PC-3 (cell line): ENCODE measurements around the gene HES7. TPM values are rescaled to one million over a fixed set of nuclear protein-coding genes. Genes with fewer than 3 reads are reported as not detected.

ENCODE experiments used
- ATAC-seq: fragments of 200-7000 bp; cut with Tn5 transposase; 2 replicates; pipeline ENCODE4 v1.9.1; 2020; ENCODE audit warnings: mild to moderate bottlenecking, moderate library complexity
- BruUV-seq: library from RNA; stranded (reverse); fragments of 400-500 nt; replicated peaks from 2 replicates; lab custom pipeline; 2021; lab: Mats Ljungman, UMichigan
- CTCF ChIA-PET: fragments of 300-600 bp; sonication (Branson Sonifier 250); formaldehyde crosslinking; loops from one replicate; lab custom pipeline; 2022; ENCODE audit warnings: antibody characterized with exemption; lab: Charles Lee
- POLR2A ChIA-PET: fragments of 300-600 bp; sonication (Branson Sonifier 250); formaldehyde crosslinking; loops from one replicate; lab custom pipeline; 2022; ENCODE audit warnings: antibody characterized with exemption; ENCODE audit not compliant: unreplicated experiment; lab: Charles Lee
- DNase-seq: peaks from one replicate; pipeline ENCODE4 v3.0.0-alpha.2; 2015
- H2AFZ ChIP-seq: fragments of 300-600 bp; sonication (generic); 2 replicates; pipeline ENCODE4 v1.6.0; 2016; ENCODE audit warnings: antibody characterized with exemption, low read length
- H3F3A ChIP-seq: fragments of 300-600 bp; sonication (generic); one replicate; pipeline ENCODE4 v1.6.0; 2017; ENCODE audit warnings: antibody characterized with exemption, low read length, control low read depth, mild to moderate bottlenecking; ENCODE audit not compliant: unreplicated experiment
- H3K27ac ChIP-seq: fragments of 300-600 bp; sonication (generic); 2 replicates; pipeline ENCODE4 v1.5.1; 2016; ENCODE audit warnings: mild to moderate bottlenecking, low read length
- H3K27me3 ChIP-seq: fragments of 300-600 bp; sonication (generic); 2 replicates; pipeline ENCODE4 v1.6.1; 2016; ENCODE audit warnings: low read length, mixed read lengths
- H3K36me3 ChIP-seq: fragments of 300-600 bp; sonication (generic); 2 replicates; pipeline ENCODE4 v1.6.1; 2016; ENCODE audit warnings: low read depth, mixed run types, low read length, mixed read lengths
- H3K4me1 ChIP-seq: fragments of 300-600 bp; sonication (generic); 2 replicates; pipeline ENCODE4 v1.5.1; 2016; ENCODE audit warnings: low read length; ENCODE audit not compliant: insufficient read depth
- H3K4me2 ChIP-seq: fragments of 300-600 bp; sonication (generic); 2 replicates; pipeline ENCODE4 v1.6.0; 2016; ENCODE audit warnings: low read length
- H3K4me3 ChIP-seq: fragments of 300-600 bp; sonication (generic); 2 replicates; pipeline ENCODE4 v1.5.1; 2016; ENCODE audit warnings: mild to moderate bottlenecking, low read length, mixed read lengths
- H3K79me2 ChIP-seq: fragments of 300-600 bp; sonication (generic); 2 replicates; pipeline ENCODE4 v1.6.1; 2017; ENCODE audit warnings: low read length, mixed read lengths
- H3K9ac ChIP-seq: fragments of 300-600 bp; sonication (generic); 2 replicates; pipeline ENCODE4 v1.6.0; 2016; ENCODE audit warnings: mild to moderate bottlenecking, low read length
- H3K9me2 ChIP-seq: fragments of 300-600 bp; sonication (generic); replicated peaks from 2 replicates; pipeline ENCODE4 v1.6.1; 2016; ENCODE audit warnings: mixed run types, low read length, mixed read lengths
- H3K9me3 ChIP-seq: fragments of 300-600 bp; sonication (generic); 2 replicates; pipeline ENCODE4 v1.6.1; 2016; ENCODE audit warnings: low read length, mixed read lengths
- H4K20me1 ChIP-seq: fragments of 300-600 bp; sonication (generic); 2 replicates; pipeline ENCODE4 v1.6.1; 2016; ENCODE audit warnings: low read length, mixed read lengths
- EZH2 ChIP-seq: fragments of 300-600 bp; sonication (generic); IDR thresholded peaks from one replicate; pipeline ENCODE4 v1.6.1; 2017; ENCODE audit warnings: antibody characterized with exemption, mild to moderate bottlenecking, low read length; ENCODE audit not compliant: unreplicated experiment
- EZH2phosphoT487 ChIP-seq: fragments of 300-600 bp; sonication (generic); IDR thresholded peaks from 2 replicates; pipeline ENCODE4 v1.6.1; 2018; ENCODE audit warnings: mild to moderate bottlenecking, antibody characterized with exemption, low read length, borderline replicate concordance
- intact Hi-C: fragments of 100-400 bp; cut with micrococcal nuclease; formaldehyde crosslinking; loops from 2 replicates; pipeline ENCODE4 v1.9.0; 2023
- total RNA-seq: library from RNA; depleted of rRNA; stranded (reverse); fragments of >200 nt; gene quantifications from 2 replicates; pipeline ENCODE4 v1.2.3, GENCODE V29; 2014
- TF ChIP-seq, protein P1 (sequence below): fragments of 300-600 bp; sonication (generic); conservative IDR thresholded peaks from 2 replicates; pipeline ENCODE4 v1.5.1; 2017; ENCODE audit warnings: antibody characterized with exemption, low read depth, mild to moderate bottlenecking, low read length

Gene HES7
- total RNA-seq, 1 experiment from 2014 or later = not detected

DNA sequence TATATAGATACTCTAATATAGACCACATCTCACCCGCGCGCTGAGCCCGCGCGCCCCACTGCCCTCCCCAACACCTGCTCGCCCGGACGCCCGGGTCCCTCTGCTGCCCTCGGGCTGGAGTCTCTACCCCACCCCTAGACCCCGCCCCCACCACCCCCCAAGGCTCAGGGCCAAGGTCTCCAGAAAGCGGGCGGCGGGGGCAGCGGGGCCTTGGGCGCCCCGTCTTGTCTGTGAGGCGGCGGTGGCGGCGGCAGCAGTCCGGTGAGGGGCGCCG lies 2.6 kb downstream of the HES7 start:
- H3K27me3 ChIP-seq = no peaks in the 10 kb centered on the region
- CTCF ChIA-PET = no interaction called here
- no peaks in the 10 kb centered on the region for H3K36me3 ChIP-seq
- H4K20me1 ChIP-seq = peaks cover 3% of the 10 kb centered on the region
- TF ChIP-seq EZH2phosphoT487 (no peak), EZH2 (no peak)
- TF ChIP-seq, protein P1, sequence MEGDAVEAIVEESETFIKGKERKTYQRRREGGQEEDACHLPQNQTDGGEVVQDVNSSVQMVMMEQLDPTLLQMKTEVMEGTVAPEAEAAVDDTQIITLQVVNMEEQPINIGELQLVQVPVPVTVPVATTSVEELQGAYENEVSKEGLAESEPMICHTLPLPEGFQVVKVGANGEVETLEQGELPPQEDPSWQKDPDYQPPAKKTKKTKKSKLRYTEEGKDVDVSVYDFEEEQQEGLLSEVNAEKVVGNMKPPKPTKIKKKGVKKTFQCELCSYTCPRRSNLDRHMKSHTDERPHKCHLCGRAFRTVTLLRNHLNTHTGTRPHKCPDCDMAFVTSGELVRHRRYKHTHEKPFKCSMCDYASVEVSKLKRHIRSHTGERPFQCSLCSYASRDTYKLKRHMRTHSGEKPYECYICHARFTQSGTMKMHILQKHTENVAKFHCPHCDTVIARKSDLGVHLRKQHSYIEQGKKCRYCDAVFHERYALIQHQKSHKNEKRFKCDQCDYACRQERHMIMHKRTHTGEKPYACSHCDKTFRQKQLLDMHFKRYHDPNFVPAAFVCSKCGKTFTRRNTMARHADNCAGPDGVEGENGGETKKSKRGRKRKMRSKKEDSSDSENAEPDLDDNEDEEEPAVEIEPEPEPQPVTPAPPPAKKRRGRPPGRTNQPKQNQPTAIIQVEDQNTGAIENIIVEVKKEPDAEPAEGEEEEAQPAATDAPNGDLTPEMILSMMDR = no peak
- DNase-seq = no peak
- no TSS peak for BruUV-seq
- intact Hi-C loops = no loop called here
- no peaks in the 10 kb centered on the region for H3K79me2 ChIP-seq
- H3K4me1 ChIP-seq = peaks cover 15% of the 10 kb centered on the region; the same call in 1 of the 2 replicates
- peaks cover 3% of the 10 kb centered on the region for H3F3A ChIP-seq
- H3K9me2 ChIP-seq = no peaks in the 10 kb centered on the region
- no peak for ATAC-seq
- no peaks in the 10 kb centered on the region for H3K9me3 ChIP-seq
- peak overlapping the region; percentile 91 for H3K4me3 ChIP-seq
- H3K9ac ChIP-seq = no peak overlapping the region
- H2AFZ ChIP-seq = peak overlapping the region; percentile 82
- no peak overlapping the region for H3K27ac ChIP-seq
- peak overlapping the region; percentile 96 for H3K4me2 ChIP-seq
- POLR2A ChIA-PET = no interaction called here

DNA sequence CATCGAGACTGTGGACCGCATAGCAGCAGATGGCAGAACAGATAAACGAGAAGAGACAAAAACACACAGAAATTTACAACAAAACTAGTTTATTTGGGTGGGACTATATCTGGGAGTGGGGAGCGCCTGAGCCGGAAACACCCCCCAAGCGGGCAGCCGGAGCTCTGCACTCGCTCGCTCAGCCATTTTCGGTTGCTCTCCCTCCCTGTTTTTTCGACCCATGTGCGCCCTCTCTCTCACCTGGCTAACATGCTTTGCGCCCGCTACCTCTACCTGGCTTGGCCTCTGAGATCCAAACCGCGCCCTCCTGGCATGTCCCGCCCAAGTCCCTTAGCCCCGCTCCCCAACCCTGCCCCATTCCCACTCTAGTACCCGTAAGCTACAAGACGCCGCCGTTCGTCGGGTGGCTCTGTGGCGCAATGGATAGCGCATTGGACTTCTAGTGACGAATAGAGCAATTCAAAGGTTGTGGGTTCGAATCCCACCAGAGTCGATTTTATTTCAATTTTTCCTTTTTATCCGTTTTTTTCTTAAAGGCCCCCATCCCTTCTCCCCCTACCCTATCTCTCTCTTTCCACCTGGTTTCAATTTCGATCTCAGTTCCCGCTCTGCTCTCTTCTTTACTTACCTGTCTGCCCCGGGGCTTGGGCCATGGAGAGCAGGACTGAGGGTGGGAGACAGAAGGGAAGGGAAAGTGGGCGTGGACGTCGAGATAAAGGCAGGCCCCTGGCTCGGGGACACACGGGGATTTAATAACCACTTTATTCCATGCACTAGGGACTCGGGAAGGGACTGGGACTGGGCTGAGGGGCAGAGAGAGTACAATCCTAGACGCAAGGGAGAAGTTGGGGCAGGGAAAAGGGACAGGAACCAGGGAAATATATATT lies 3.1 kb downstream of the HES7 start:
- Histone ChIP-seq H3F3A (peaks cover 3% of the 10 kb centered on the region), H3K9me2 (no peaks in the 10 kb centered on the region), H3K9me3 (no peaks in the 10 kb centered on the region), H3K79me2 (no peaks in the 10 kb centered on the region), H2AFZ (peak overlapping the region; percentile 78), H3K27me3 (no peaks in the 10 kb centered on the region), H3K4me2 (peak overlapping the region; percentile 96), H3K27ac (peak overlapping the region; percentile 28; the same call in 1 of the 2 replicates), H3K4me1 (peaks cover 15% of the 10 kb centered on the region; the same call in 1 of the 2 replicates), H3K9ac (peak overlapping the region; percentile 59), H3K4me3 (peak overlapping the region; percentile 91), H4K20me1 (peaks cover 3% of the 10 kb centered on the region), H3K36me3 (no peaks in the 10 kb centered on the region)
- CTCF ChIA-PET = no interaction called here
- ATAC-seq (peak; percentile 6), DNase-seq (peak; percentile 90)
- no TSS peak for BruUV-seq
- intact Hi-C loops = loop anchor here (1.0 kb wide), 2 partner anchors 36 to 102 kb away; no protein-coding TSS in a partner anchor
- TF ChIP-seq EZH2 = no peak
- TF ChIP-seq, protein P1 = no peak; the same call in 1 of the 2 replicates
- TF ChIP-seq EZH2phosphoT487 = no peak
- POLR2A ChIA-PET = interaction anchor here (0.6 kb wide), 1 partner anchor 94 kb away, joined by 3 read pairs; no protein-coding TSS in a partner anchor
